ENCODE data around the gene PDCD1.

GRCh38 chr2:241887806-241888522 lies 29.3 kb upstream of the PDCD1 start:
- TF ChIP-seq EZH2phosphoT487 (IDR thresholded peaks at IDR 0.05; ENCODE audit: insufficient read depth, low read depth), result no peak
- TF ChIP-seq EZH2 (IDR thresholded peaks at IDR 0.05; ENCODE audit: insufficient read depth, poor library complexity, severe bottlenecking), result no peak
